NCI-H748 (cell line): ENCODE measurements around the gene ANAPC2.
A peak's percentile ranks its signal among the peaks of the same experiment; 100 is the strongest.

ENCODE experiments used
- DNase-seq: peaks from one replicate; lab custom pipeline; 2025; ENCODE audit not compliant: unreplicated experiment; lab: John Stamatoyannopoulos, UW

The ANAPC2 gene

GRCh38 chr9:137227853-137228505, 39.6 kb upstream of the ANAPC2 start:
- DNase-seq = no peak

GRCh38 chr9:137227054-137227852, 38.9 kb upstream of the ANAPC2 start, which contains the start of gene RNF224:
Gene RNF224, plus strand, starts transcription at chr9:137227502. Its CDS starts 834 bp downstream, at chr9:137228336.
- peak; percentile 82 for DNase-seq

GRCh38 chr9:137226338-137227053, 38.1 kb upstream of the ANAPC2 start:
- DNase-seq = no peak

- DNase-seq = no peak
Observed at GRCh38 chr9:137225699-137226331, 37.5 kb upstream of the ANAPC2 start.

- DNase-seq = no peak
Observed at GRCh38 chr9:137224830-137225694, 36.7 kb upstream of the ANAPC2 start, which contains the start of gene CYSRT1. Gene CYSRT1, plus strand, starts transcription at chr9:137225174. Its CDS starts 448 bp downstream, at chr9:137225622.

- DNase-seq = peak; percentile 93
Observed at GRCh38 chr9:137223078-137223970, 35.0 kb upstream of the ANAPC2 start.

- DNase-seq = peak; percentile 56
Observed at GRCh38 chr9:137222190-137223077, 34.1 kb upstream of the ANAPC2 start, which contains the start of gene RNF208. Gene RNF208, minus strand, starts transcription at chr9:137222240. Its CDS starts 1,028 bp downstream, at chr9:137221212.

GRCh38 chr9:137221506-137222111, 33.2 kb upstream of the ANAPC2 start:
- peak; percentile 58 for DNase-seq

- DNase-seq = no peak
Observed at GRCh38 chr9:137221095-137221505, 32.7 kb upstream of the ANAPC2 start.

GRCh38 chr9:137220317-137221094, 32.1 kb upstream of the ANAPC2 start:
- DNase-seq = no peak

- no peak for DNase-seq
Observed at GRCh38 chr9:137219757-137220316, 31.5 kb upstream of the ANAPC2 start.

- no peak for DNase-seq
Observed at GRCh38 chr9:137218754-137219271, 30.5 kb upstream of the ANAPC2 start.

- no peak for DNase-seq
Observed at GRCh38 chr9:137218212-137218753, 29.9 kb upstream of the ANAPC2 start.

GRCh38 chr9:137217276-137218211, 29.2 kb upstream of the ANAPC2 start:
- peak; percentile 45 for DNase-seq
